HL-60 (cell line): Measurements from ENCODE around the gene LRP6.

Experiments used
- DNase-seq, 2 experiments: peaks; one replicate each; pipeline ENCODE4 v3.0.0-alpha.2; 2010 to 2020; ENCODE audit warnings: low read depth in 1 of 2, low spot score in 1 of 2
- H3K27ac ChIP-seq: fragments of 250-450 bp; sonication (Bioruptor Pico); replicated peaks from 2 replicates; pipeline ENCODE4 v1.5.1; 2020; ENCODE audit warnings: mild to moderate bottlenecking, moderate library complexity
- H3K27me3 ChIP-seq: fragments of 250-450 bp; sonication (Bioruptor Pico); 2 replicates; pipeline ENCODE4 v1.5.1; 2021; ENCODE audit warnings: mild to moderate bottlenecking, moderate library complexity; ENCODE audit not compliant: insufficient read depth, poor library complexity, severe bottlenecking
- H3K4me3 ChIP-seq: replicated peaks from 2 replicates; pipeline ENCODE4 v1.5.1; 2011; ENCODE audit warnings: mild to moderate bottlenecking, control low read depth, low read length; ENCODE audit not compliant: insufficient read depth
- CTCF ChIP-seq: IDR thresholded peaks from one replicate; pipeline ENCODE4 v1.5.1; 2011; ENCODE audit warnings: low read length, control low read depth, inconsistent platforms; ENCODE audit not compliant: insufficient read depth
- GABPA ChIP-seq: IDR thresholded peaks from 2 replicates; pipeline ENCODE4 v1.6.1; 2012; ENCODE audit warnings: low read depth
- POLR2AphosphoS5 ChIP-seq: IDR thresholded peaks from 2 replicates; pipeline ENCODE4 v1.6.1; 2012; ENCODE audit warnings: low read depth
- REST ChIP-seq: IDR thresholded peaks from 2 replicates; pipeline ENCODE4 v1.6.1; 2012; ENCODE audit warnings: low read depth; ENCODE audit not compliant: insufficient replicate concordance
- SPI1 ChIP-seq: IDR thresholded peaks from 2 replicates; pipeline ENCODE4 v1.6.1; 2012; ENCODE audit warnings: low read depth, mild to moderate bottlenecking, borderline replicate concordance

LRP6 gene

GRCh38 chr12:12108441-12109058 lies 158.3 kb downstream of the LRP6 start:
- no peak overlapping the region for H3K4me3 ChIP-seq
- DNase-seq, result no peak
- no peak overlapping the region for H3K27ac ChIP-seq
- H3K27me3 ChIP-seq, result no peaks in the 10 kb centered on the region
- TF ChIP-seq SPI1, result no peak

- H3K27me3 ChIP-seq, result no peaks in the 10 kb centered on the region
- H3K4me3 ChIP-seq, result no peak overlapping the region
- DNase-seq, result no peak
- TF ChIP-seq CTCF, result no peak
- no peak for TF ChIP-seq POLR2AphosphoS5
- TF ChIP-seq SPI1, result no peak
- TF ChIP-seq REST, result no peak
- no peak for TF ChIP-seq GABPA
- no peak overlapping the region for H3K27ac ChIP-seq
Observed at GRCh38 chr12:12107678-12108077, 159.2 kb downstream of the LRP6 start.

GRCh38 chr12:12099102-12099501 lies 167.7 kb downstream of the LRP6 start:
- H3K27ac ChIP-seq, result no peak overlapping the region
- no peak for DNase-seq
- H3K27me3 ChIP-seq, result peaks cover 9% of the 10 kb centered on the region
- H3K4me3 ChIP-seq, result no peak overlapping the region
- no peak for TF ChIP-seq REST
- TF ChIP-seq SPI1, result no peak
- TF ChIP-seq POLR2AphosphoS5, result no peak
- no peak for TF ChIP-seq GABPA
- no peak for TF ChIP-seq CTCF

GRCh38 chr12:12098691-12099015 lies 168.2 kb downstream of the LRP6 start:
- TF ChIP-seq GABPA, result no peak
- no peak for TF ChIP-seq REST
- TF ChIP-seq POLR2AphosphoS5, result no peak
- TF ChIP-seq CTCF, result no peak
- no peak for TF ChIP-seq SPI1

More at GRCh38 chr12:12098691-12099015, 168.2 kb downstream of the LRP6 start:
- Histone ChIP-seq H3K27me3 (peaks cover 9% of the 10 kb centered on the region), H3K27ac (no peak overlapping the region), H3K4me3 (no peak overlapping the region)
- DNase-seq, result no peak
